H1 (cell line): ENCODE measurements around the gene SLX4.

ENCODE experiments used
- CTCF ChIP-seq, 3 experiments: IDR thresholded peaks; 1 replicate in 2 of 3; 2 replicates in 1 of 3; pipeline versions ENCODE4 v1.5.1 to v1.6.1; 2011; ENCODE audit warnings: low read length in 3 of 3, mild to moderate bottlenecking in 3 of 3, inconsistent platforms in 2 of 3, low read depth in 1 of 3, moderate library complexity in 1 of 3; ENCODE audit not compliant: insufficient read depth in 1 of 3; ENCODE audit errors: control extremely low read depth in 1 of 3
- EP300 ChIP-seq, 2 experiments: IDR thresholded peaks; 1 replicate in 1 of 2; 2 replicates in 1 of 2; pipeline ENCODE4 v1.6.1; 2011 to 2012; ENCODE audit warnings: low read depth in 2 of 2, low read length in 2 of 2, mild to moderate bottlenecking in 2 of 2, borderline replicate concordance in 1 of 2, inconsistent platforms in 1 of 2, moderate library complexity in 1 of 2
- EZH2 ChIP-seq: fragments of 200-600 bp; sonication (generic); IDR thresholded peaks from 2 replicates; pipeline ENCODE4 v1.7.1; 2012; ENCODE audit warnings: low read depth, mild to moderate bottlenecking, moderate library complexity, low read length, inconsistent platforms; ENCODE audit not compliant: severe bottlenecking
- NANOG ChIP-seq: IDR thresholded peaks from 2 replicates; pipeline ENCODE4 v1.6.1; 2011; ENCODE audit warnings: low read length, low read depth, mild to moderate bottlenecking, inconsistent platforms; ENCODE audit not compliant: insufficient read depth, poor library complexity, severe bottlenecking
- POLR2A ChIP-seq, 2 experiments: IDR thresholded peaks; 1 replicate in 1 of 2; 2 replicates in 1 of 2; pipeline ENCODE4 v1.6.1; 2011; ENCODE audit warnings: low read depth in 2 of 2, low read length in 2 of 2, mild to moderate bottlenecking in 2 of 2; ENCODE audit errors: control extremely low read depth in 1 of 2
- POLR2AphosphoS5 ChIP-seq: IDR thresholded peaks from 2 replicates; pipeline ENCODE4 v1.6.1; 2011; ENCODE audit warnings: low read depth, low read length
- TBP ChIP-seq: IDR thresholded peaks from 2 replicates; pipeline ENCODE4 v1.6.1; 2011; ENCODE audit warnings: low read depth, low read length, improper control_type of control experiment
- YY1 ChIP-seq: IDR thresholded peaks from 2 replicates; pipeline ENCODE4 v1.6.1; 2011; ENCODE audit warnings: low read depth, mild to moderate bottlenecking, low read length
- TF ChIP-seq, protein P1 (sequence below): fragments of 300-600 bp; sonication (generic); IDR thresholded peaks from 2 replicates; pipeline ENCODE4 v1.7.1; 2012; ENCODE audit warnings: low read length, moderate library complexity, mild to moderate bottlenecking, inconsistent platforms; ENCODE audit not compliant: insufficient replicate concordance

DNA sequence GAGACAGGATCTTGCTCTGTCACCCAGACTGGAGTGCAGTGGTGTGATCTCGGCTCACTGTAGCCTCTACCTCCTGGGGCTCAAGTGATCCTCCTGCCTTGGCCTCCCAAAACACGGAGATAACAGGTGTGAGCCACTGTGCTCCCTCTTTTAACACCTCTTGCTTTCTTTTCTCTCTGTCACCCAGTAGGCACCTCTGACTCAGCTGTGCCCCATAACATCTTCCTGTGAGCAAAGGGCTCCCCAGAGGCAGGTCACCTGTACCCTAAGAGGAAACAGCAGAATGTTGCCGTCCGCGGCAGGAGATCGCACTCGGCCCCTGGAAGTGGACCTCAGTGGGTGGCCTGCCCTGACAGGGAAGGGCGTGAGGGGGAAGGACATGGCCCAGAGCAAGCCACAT lies 33.3 kb downstream of the SLX4 start:
- TF ChIP-seq POLR2AphosphoS5 (no peak), EP300 (IDR thresholded peaks at IDR 0.05; ENCODE audit: borderline replicate concordance in 1 of 2, low read depth in 2 of 2, low read length in 2 of 2) (no peak), CTCF (IDR thresholded peaks at IDR 0.05; ENCODE audit: control extremely low read depth in 1 of 3, insufficient read depth in 1 of 3, low read depth in 1 of 3, low read length in 3 of 3) (no peak), YY1 (no peak), NANOG (no peak), POLR2A (IDR thresholded peaks at IDR 0.05; ENCODE audit: control extremely low read depth in 1 of 2, low read depth in 2 of 2, low read length in 2 of 2) (no peak), EZH2 (no peak), TBP (no peak)
- TF ChIP-seq, protein P1, sequence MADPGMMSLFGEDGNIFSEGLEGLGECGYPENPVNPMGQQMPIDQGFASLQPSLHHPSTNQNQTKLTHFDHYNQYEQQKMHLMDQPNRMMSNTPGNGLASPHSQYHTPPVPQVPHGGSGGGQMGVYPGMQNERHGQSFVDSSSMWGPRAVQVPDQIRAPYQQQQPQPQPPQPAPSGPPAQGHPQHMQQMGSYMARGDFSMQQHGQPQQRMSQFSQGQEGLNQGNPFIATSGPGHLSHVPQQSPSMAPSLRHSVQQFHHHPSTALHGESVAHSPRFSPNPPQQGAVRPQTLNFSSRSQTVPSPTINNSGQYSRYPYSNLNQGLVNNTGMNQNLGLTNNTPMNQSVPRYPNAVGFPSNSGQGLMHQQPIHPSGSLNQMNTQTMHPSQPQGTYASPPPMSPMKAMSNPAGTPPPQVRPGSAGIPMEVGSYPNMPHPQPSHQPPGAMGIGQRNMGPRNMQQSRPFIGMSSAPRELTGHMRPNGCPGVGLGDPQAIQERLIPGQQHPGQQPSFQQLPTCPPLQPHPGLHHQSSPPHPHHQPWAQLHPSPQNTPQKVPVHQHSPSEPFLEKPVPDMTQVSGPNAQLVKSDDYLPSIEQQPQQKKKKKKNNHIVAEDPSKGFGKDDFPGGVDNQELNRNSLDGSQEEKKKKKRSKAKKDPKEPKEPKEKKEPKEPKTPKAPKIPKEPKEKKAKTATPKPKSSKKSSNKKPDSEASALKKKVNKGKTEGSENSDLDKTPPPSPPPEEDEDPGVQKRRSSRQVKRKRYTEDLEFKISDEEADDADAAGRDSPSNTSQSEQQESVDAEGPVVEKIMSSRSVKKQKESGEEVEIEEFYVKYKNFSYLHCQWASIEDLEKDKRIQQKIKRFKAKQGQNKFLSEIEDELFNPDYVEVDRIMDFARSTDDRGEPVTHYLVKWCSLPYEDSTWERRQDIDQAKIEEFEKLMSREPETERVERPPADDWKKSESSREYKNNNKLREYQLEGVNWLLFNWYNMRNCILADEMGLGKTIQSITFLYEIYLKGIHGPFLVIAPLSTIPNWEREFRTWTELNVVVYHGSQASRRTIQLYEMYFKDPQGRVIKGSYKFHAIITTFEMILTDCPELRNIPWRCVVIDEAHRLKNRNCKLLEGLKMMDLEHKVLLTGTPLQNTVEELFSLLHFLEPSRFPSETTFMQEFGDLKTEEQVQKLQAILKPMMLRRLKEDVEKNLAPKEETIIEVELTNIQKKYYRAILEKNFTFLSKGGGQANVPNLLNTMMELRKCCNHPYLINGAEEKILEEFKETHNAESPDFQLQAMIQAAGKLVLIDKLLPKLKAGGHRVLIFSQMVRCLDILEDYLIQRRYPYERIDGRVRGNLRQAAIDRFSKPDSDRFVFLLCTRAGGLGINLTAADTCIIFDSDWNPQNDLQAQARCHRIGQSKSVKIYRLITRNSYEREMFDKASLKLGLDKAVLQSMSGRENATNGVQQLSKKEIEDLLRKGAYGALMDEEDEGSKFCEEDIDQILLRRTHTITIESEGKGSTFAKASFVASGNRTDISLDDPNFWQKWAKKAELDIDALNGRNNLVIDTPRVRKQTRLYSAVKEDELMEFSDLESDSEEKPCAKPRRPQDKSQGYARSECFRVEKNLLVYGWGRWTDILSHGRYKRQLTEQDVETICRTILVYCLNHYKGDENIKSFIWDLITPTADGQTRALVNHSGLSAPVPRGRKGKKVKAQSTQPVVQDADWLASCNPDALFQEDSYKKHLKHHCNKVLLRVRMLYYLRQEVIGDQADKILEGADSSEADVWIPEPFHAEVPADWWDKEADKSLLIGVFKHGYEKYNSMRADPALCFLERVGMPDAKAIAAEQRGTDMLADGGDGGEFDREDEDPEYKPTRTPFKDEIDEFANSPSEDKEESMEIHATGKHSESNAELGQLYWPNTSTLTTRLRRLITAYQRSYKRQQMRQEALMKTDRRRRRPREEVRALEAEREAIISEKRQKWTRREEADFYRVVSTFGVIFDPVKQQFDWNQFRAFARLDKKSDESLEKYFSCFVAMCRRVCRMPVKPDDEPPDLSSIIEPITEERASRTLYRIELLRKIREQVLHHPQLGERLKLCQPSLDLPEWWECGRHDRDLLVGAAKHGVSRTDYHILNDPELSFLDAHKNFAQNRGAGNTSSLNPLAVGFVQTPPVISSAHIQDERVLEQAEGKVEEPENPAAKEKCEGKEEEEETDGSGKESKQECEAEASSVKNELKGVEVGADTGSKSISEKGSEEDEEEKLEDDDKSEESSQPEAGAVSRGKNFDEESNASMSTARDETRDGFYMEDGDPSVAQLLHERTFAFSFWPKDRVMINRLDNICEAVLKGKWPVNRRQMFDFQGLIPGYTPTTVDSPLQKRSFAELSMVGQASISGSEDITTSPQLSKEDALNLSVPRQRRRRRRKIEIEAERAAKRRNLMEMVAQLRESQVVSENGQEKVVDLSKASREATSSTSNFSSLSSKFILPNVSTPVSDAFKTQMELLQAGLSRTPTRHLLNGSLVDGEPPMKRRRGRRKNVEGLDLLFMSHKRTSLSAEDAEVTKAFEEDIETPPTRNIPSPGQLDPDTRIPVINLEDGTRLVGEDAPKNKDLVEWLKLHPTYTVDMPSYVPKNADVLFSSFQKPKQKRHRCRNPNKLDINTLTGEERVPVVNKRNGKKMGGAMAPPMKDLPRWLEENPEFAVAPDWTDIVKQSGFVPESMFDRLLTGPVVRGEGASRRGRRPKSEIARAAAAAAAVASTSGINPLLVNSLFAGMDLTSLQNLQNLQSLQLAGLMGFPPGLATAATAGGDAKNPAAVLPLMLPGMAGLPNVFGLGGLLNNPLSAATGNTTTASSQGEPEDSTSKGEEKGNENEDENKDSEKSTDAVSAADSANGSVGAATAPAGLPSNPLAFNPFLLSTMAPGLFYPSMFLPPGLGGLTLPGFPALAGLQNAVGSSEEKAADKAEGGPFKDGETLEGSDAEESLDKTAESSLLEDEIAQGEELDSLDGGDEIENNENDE = no peak
